AML-193 (cell line): ENCODE data around the gene TBR1.

ENCODE experiments used
- DNase-seq, 2 experiments: peaks; one replicate each; lab custom pipeline; 2025; lab: John Stamatoyannopoulos, UW

TBR1 gene

GRCh38 chr2:161415987-161416707 lies at the start of gene TBR1:
TBR1 (plus strand) TSS chr2:161416297; CDS start chr2:161416411, 114 bp downstream.
- no peak for DNase-seq

- no peak for DNase-seq
Observed at GRCh38 chr2:161367675-161368074, 48.4 kb upstream of the TBR1 start.

- DNase-seq: no peak
Observed at GRCh38 chr2:161369311-161369710, 46.8 kb upstream of the TBR1 start.

GRCh38 chr2:161370981-161371380 lies 45.1 kb upstream of the TBR1 start:
- no peak for DNase-seq

GRCh38 chr2:161371869-161372268 lies 44.2 kb upstream of the TBR1 start:
- DNase-seq: no peak

GRCh38 chr2:161373942-161374341 lies 42.2 kb upstream of the TBR1 start:
- no peak for DNase-seq

- DNase-seq: no peak
Observed at GRCh38 chr2:161374446-161374845, 41.7 kb upstream of the TBR1 start.

GRCh38 chr2:161379740-161380139 lies 36.4 kb upstream of the TBR1 start:
- no peak for DNase-seq

- no peak for DNase-seq
Observed at GRCh38 chr2:161381546-161381945, 34.6 kb upstream of the TBR1 start.

GRCh38 chr2:161382747-161383146 lies 33.4 kb upstream of the TBR1 start:
- DNase-seq: no peak

GRCh38 chr2:161384864-161385263 lies 31.2 kb upstream of the TBR1 start:
- DNase-seq: no peak

- no peak for DNase-seq
Observed at GRCh38 chr2:161386228-161386824, 29.8 kb upstream of the TBR1 start.

- DNase-seq: no peak
Observed at GRCh38 chr2:161388146-161388779, 27.8 kb upstream of the TBR1 start.

GRCh38 chr2:161391737-161392506 lies 24.2 kb upstream of the TBR1 start:
- no peak for DNase-seq

- no peak for DNase-seq
Observed at GRCh38 chr2:161400076-161400475, 16.0 kb upstream of the TBR1 start.

- DNase-seq: no peak
Observed at GRCh38 chr2:161402297-161402696, 13.8 kb upstream of the TBR1 start.

- no peak for DNase-seq
Observed at GRCh38 chr2:161406316-161406715, 9.8 kb upstream of the TBR1 start.

- DNase-seq: no peak
Observed at GRCh38 chr2:161407597-161407996, 8.5 kb upstream of the TBR1 start.

- DNase-seq: no peak
Observed at GRCh38 chr2:161409308-161409907, 6.7 kb upstream of the TBR1 start.

GRCh38 chr2:161412346-161412745 lies 3.8 kb upstream of the TBR1 start:
- DNase-seq: no peak

- DNase-seq: no peak
Observed at GRCh38 chr2:161414042-161415033, 1.8 kb upstream of the TBR1 start.
